Panc1 (cell line): ENCODE measurements around the gene PAPSS1.

Experiments
- REST ChIP-seq, 2 experiments: IDR thresholded peaks; 2 replicates each; pipeline ENCODE4 v1.6.1; 2011 to 2012; ENCODE audit warnings: low read depth in 2 of 2, control low read depth in 1 of 2, low read length in 1 of 2, mild to moderate bottlenecking in 1 of 2, moderate library complexity in 1 of 2; ENCODE audit not compliant: insufficient read depth in 1 of 2
- TCF7L2 ChIP-seq: IDR thresholded peaks from 2 replicates; pipeline ENCODE4 v1.6.1; 2011; ENCODE audit warnings: mild to moderate bottlenecking, low read depth, low read length, inconsistent platforms
- TF ChIP-seq, protein P1 (sequence below): fragments of 450-650 bp; IDR thresholded peaks from 2 replicates; pipeline ENCODE4 v1.5.1; 2017; ENCODE audit warnings: mild to moderate bottlenecking

GRCh38 chr4:107577743-107578142 lies 142.3 kb downstream of the PAPSS1 start:
- TF ChIP-seq, protein P1, sequence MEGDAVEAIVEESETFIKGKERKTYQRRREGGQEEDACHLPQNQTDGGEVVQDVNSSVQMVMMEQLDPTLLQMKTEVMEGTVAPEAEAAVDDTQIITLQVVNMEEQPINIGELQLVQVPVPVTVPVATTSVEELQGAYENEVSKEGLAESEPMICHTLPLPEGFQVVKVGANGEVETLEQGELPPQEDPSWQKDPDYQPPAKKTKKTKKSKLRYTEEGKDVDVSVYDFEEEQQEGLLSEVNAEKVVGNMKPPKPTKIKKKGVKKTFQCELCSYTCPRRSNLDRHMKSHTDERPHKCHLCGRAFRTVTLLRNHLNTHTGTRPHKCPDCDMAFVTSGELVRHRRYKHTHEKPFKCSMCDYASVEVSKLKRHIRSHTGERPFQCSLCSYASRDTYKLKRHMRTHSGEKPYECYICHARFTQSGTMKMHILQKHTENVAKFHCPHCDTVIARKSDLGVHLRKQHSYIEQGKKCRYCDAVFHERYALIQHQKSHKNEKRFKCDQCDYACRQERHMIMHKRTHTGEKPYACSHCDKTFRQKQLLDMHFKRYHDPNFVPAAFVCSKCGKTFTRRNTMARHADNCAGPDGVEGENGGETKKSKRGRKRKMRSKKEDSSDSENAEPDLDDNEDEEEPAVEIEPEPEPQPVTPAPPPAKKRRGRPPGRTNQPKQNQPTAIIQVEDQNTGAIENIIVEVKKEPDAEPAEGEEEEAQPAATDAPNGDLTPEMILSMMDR, result no peak
- no peak for TF ChIP-seq REST (IDR thresholded peaks at IDR 0.05; ENCODE audit: insufficient read depth in 1 of 2, low read depth in 2 of 2, low read length in 1 of 2)
- no peak for TF ChIP-seq TCF7L2
